ENCODE results near the gene ARMC7.

The ARMC7 gene

DNA sequence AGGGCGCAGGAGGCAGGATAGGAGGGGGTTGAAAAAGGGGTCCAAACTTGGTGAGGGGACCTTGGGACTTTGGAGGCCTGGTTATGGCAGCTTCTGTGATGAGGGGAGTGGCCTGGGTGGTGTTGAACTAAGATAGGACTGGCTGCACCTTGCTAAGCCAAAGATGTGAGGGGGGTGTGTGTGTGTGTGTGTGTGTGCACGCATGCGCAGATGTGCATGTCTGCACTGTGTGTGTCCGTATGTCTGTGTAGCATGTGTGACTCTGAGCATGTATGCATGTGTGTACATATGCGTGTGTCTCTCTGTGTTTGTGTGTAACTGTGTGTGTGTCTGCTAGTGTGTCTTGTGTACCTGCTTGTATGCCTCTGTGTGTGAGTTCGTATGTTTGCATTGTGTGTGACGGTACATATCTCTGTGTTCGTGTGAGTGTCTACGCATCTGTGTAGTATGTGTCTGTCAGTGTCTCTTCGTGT is 17.9 kb upstream of the ARMC7 start:
- TF ChIP-seq, protein P1, sequence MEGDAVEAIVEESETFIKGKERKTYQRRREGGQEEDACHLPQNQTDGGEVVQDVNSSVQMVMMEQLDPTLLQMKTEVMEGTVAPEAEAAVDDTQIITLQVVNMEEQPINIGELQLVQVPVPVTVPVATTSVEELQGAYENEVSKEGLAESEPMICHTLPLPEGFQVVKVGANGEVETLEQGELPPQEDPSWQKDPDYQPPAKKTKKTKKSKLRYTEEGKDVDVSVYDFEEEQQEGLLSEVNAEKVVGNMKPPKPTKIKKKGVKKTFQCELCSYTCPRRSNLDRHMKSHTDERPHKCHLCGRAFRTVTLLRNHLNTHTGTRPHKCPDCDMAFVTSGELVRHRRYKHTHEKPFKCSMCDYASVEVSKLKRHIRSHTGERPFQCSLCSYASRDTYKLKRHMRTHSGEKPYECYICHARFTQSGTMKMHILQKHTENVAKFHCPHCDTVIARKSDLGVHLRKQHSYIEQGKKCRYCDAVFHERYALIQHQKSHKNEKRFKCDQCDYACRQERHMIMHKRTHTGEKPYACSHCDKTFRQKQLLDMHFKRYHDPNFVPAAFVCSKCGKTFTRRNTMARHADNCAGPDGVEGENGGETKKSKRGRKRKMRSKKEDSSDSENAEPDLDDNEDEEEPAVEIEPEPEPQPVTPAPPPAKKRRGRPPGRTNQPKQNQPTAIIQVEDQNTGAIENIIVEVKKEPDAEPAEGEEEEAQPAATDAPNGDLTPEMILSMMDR (IDR thresholded peaks at IDR 0.05; ENCODE audit: low read depth, low read length) = no peak
- DNase-seq (ENCODE audit: low read depth, low spot score) = no peak
- in situ Hi-C loops (cut with HindIII; ENCODE audit: low sequenced_read_pairs) = no loop called here
- H3K4me3 ChIP-seq (ENCODE audit: low read depth, low read length) = no peak overlapping the region

DNA sequence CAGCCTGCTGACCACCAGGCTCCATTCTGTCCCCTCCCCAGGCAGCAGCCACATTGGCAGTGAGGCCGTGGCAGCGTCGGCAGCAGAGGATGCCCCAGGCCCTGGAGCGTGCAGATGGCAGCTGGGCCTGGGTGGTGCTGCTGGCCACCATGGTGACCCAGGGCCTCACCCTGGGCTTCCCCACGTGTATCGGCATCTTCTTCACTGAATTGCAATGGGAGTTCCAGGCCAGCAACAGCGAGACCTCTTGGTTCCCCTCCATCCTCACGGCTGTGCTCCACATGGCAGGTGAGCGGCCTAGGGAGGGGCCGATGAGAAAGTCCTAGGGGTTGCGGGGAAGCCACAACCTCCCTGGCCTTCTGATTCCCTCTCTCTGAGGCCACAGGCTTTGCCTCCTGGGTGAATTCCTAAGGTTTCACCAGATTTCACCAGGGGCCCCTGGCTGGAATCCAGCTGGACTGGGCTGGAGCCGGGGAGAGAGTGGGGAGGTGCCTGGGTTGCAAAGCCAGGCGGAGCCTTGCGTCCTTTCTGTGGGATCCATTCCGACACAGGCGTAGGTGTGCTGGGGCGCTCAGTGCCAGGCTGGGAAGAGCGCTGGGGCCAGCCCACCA is 16.1 kb upstream of the ARMC7 start:
- in situ Hi-C loops (cut with HindIII; ENCODE audit: low sequenced_read_pairs) = no loop called here
- TF ChIP-seq, protein P1 (IDR thresholded peaks at IDR 0.05; ENCODE audit: low read depth, low read length) = no peak
- no peak for DNase-seq (ENCODE audit: low read depth, low spot score)
- no peak overlapping the region for H3K4me3 ChIP-seq (ENCODE audit: low read depth, low read length)

DNA sequence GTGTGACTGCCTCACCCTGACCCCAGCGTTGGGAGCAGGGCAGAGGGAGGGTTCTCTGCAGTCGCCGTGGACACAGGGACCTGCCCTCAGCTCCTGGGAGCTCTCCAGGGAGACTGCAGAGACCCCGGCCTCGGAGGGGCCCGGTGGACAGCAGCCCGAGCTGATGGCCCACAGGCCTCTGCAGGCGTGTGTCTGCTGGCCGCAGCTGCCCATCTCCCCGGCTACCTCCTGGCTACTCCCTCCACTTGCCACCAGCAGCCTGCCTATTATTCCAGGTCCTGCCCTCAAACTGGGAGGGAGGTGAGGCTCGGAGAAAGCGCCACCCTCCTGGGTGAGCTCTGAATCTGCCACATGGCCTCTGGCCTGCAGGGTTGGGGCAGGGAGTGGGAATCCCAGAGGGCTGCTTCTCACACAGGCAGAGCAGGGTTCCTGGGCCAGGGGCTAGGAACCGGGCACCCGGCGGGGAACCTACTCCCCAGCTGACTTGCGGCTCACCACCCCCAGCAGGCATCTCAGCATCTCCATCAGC is 14.8 kb upstream of the ARMC7 start:
- in situ Hi-C loops (cut with HindIII; ENCODE audit: low sequenced_read_pairs) = no loop called here
- H3K4me3 ChIP-seq (ENCODE audit: low read depth, low read length) = no peak overlapping the region
- no peak for DNase-seq (ENCODE audit: low read depth, low spot score)
- TF ChIP-seq, protein P1 (IDR thresholded peaks at IDR 0.05; ENCODE audit: low read depth, low read length) = no peak

DNA sequence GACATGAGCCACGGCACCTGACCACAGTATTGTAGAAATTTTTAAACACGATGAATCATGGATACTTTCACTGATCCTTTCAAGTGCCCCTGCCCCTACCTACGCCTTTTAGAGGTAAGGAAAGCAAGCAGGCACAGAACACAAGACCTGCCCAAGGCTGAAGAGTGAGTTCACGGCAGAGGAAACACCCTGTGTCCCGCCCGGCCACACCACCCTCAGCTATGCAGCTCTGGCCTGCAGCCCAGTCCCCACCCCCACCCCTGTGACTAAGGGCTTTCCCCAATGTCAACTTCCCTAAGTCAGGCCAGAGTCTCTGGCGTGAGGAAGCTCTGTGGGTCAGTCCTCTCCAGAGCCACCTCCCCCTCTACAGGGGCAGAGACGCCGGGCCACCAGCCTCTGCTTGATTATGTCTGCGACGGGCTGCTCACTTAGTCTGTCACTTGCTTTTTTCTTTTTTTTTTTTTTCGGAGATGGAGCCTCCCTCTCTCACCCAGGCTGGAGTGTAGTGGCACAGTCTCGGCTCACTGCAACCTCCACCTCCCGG is 13.6 kb upstream of the ARMC7 start:
- H3K4me3 ChIP-seq (ENCODE audit: low read depth, low read length) = no peak overlapping the region
- peak; percentile 50 for DNase-seq (ENCODE audit: low read depth, low spot score)
- TF ChIP-seq, protein P1 (IDR thresholded peaks at IDR 0.05; ENCODE audit: low read depth, low read length) = no peak
- in situ Hi-C loops (cut with HindIII; ENCODE audit: low sequenced_read_pairs) = no loop called here

DNA sequence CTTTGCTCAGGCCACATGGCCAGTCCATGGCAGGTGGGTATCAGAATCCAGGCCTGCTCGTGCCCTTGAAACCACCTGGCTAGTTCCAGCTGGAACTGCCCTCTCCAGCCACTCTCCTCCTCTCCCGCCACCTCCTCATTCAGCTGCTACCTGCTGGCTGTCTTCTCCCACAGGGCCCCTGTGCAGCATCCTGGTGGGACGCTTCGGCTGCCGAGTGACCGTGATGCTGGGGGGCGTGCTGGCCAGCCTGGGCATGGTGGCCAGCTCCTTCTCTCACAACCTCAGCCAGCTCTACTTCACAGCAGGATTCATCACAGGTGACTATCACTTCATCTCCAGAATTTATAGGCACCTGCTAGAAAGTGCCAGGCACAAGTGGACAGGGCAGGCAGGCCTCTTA is 11.9 kb upstream of the ARMC7 start:
- no peak for DNase-seq (ENCODE audit: low read depth, low spot score)
- no peak overlapping the region for H3K4me3 ChIP-seq (ENCODE audit: low read depth, low read length)
- in situ Hi-C loops (cut with HindIII; ENCODE audit: low sequenced_read_pairs) = no loop called here
- TF ChIP-seq, protein P1 (IDR thresholded peaks at IDR 0.05; ENCODE audit: low read depth, low read length) = no peak

DNA sequence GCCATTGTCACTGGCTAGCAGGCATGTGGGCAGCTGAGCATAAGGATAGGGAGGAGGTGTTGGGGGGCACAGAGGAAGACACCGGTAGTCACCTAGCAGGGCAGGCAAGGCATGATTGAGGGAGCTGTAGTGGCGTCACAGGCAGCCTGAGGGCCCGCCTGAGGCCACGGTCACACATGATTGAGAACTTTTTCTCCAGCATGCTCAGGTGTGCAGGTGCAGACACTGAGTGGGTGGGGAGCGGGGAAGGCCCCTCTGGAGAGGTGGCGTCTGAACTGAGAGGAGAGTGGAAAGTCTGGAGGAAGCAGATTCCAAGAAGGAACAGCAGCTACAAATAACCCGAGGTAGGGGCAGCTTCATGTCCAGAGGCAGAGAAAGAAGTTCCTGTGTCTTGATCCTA is 10.9 kb upstream of the ARMC7 start:
- no peak for DNase-seq (ENCODE audit: low read depth, low spot score)
- in situ Hi-C loops (cut with HindIII; ENCODE audit: low sequenced_read_pairs) = no loop called here
- TF ChIP-seq, protein P1 (IDR thresholded peaks at IDR 0.05; ENCODE audit: low read depth, low read length) = no peak
- no peak overlapping the region for H3K4me3 ChIP-seq (ENCODE audit: low read depth, low read length)
